Activated T-helper 1 cell treated with anti-CD3 and anti-CD28 coated beads, Interleukin-12 subunit alpha, Interleukin-12 subunit beta, Interleukin-2, Interleukin-4 antibody, amounts not matched to agents 30 ng/mL and 10 ng/mL and 1 ng/mL, durations not matched to agents 14 hours and 24 hours and 36 hours (primary cell): ENCODE measurements around the gene SLC6A18. TPM values are rescaled to one million over a fixed set of nuclear protein-coding genes. Genes with fewer than 3 reads are reported as not detected.

Experiments
- DNase-seq: peaks from one replicate; pipeline ENCODE4 v3.0.0; 2021; ENCODE audit warnings: low spot score
- H3K27ac Mint-ChIP-seq: one replicate; pipeline ENCODE4 v1.8.0; 2021; ENCODE audit warnings: mild to moderate bottlenecking, mixed read lengths
- H3K27me3 Mint-ChIP-seq: one replicate; pipeline ENCODE4 v1.8.0; 2022; ENCODE audit warnings: mild to moderate bottlenecking, moderate library complexity, mixed read lengths; ENCODE audit not compliant: insufficient read depth
- H3K36me3 Mint-ChIP-seq: one replicate; pipeline ENCODE4 v1.8.0; 2021; ENCODE audit warnings: low read depth, mixed read lengths
- H3K4me1 Mint-ChIP-seq: one replicate; pipeline ENCODE4 v1.8.0; 2021; ENCODE audit warnings: low read depth, mixed read lengths
- H3K4me3 Mint-ChIP-seq: one replicate; pipeline ENCODE4 v1.8.0; 2021; ENCODE audit warnings: mild to moderate bottlenecking, moderate library complexity, mixed read lengths
- H3K9me3 Mint-ChIP-seq: one replicate; pipeline ENCODE4 v1.8.0; 2021; ENCODE audit warnings: mixed read lengths
- intact Hi-C: fragments of 100-400 bp; cut with micrococcal nuclease; formaldehyde crosslinking; loops from one replicate; pipeline ENCODE4 v1.15.1; 2024
- total RNA-seq: library from RNA; stranded (reverse); gene quantifications from 2 replicates; pipeline ENCODE4 v1.2.3, GENCODE V29; 2022

The SLC6A18 gene, protein sequence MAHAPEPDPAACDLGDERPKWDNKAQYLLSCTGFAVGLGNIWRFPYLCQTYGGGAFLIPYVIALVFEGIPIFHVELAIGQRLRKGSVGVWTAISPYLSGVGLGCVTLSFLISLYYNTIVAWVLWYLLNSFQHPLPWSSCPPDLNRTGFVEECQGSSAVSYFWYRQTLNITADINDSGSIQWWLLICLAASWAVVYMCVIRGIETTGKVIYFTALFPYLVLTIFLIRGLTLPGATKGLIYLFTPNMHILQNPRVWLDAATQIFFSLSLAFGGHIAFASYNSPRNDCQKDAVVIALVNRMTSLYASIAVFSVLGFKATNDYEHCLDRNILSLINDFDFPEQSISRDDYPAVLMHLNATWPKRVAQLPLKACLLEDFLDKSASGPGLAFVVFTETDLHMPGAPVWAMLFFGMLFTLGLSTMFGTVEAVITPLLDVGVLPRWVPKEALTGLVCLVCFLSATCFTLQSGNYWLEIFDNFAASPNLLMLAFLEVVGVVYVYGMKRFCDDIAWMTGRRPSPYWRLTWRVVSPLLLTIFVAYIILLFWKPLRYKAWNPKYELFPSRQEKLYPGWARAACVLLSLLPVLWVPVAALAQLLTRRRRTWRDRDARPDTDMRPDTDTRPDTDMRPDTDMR
- total RNA-seq, result not detected in 2 replicates

DNA sequence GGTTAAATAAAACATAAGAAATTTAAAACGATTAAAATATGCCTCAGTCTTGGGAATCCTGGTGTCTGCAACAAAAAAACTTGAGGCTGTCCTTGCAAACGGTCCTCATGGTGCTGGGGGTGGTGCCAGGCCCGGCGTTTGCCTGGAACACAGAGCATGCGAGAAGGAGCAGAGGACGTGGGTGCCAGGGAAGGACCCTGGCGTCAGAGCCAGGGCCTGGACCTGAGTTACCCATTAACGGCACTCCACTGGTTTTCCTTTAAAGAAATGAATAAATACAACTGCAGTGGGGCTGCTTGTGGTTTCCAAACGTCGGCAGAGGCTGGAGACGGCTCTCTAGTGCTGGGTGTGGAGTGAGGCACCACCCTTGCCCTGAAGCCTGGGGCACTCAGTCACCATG is at the start of gene SLC6A18:
Gene SLC6A18, plus strand, starts transcription at position 301 of the 400 bp plus-strand sequence. Its CDS starts 97 bp downstream, at position 398.
- peaks cover 3% of the 10 kb centered on the region for H3K4me1 Mint-ChIP-seq

DNA sequence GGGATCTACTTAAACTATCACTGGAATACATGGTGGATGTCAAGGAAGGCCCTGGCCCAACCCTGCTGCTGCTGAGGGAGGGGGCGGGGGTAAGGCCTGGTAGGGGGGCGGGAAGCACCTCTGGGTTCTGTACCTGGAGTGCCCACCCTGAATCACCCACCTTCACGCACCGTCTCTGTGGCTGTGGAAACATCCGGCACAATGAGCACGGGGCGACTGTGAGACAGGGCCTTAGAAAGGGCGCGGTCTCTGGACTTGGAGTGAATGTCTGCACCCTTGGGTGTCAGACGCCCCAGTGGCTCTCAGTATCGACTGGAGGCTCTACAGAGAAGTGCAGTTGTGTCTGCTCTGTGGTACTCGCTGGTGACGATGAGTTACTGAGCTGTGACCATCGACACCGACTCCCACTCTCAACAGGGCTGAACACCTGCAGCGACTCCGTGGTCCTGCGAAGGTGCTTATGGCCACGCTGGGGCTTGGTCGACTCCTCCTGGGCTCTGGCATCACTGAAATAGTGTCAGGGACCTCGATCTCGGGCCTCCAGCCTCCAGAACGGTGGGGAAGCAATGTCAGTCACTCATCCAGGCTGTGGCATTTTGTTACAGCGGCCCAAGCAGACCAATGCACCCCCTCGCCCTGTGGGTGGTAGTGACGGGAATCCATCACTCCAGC is 49.2 kb upstream of the SLC6A18 start:
- Mint-ChIP-seq H3K27me3 (peaks cover 4% of the 10 kb centered on the region), H3K4me3 (no peak overlapping the region), H3K27ac (no peak overlapping the region), H3K9me3 (no peaks in the 10 kb centered on the region), H3K4me1 (no peaks in the 10 kb centered on the region), H3K36me3 (no peaks in the 10 kb centered on the region)
- intact Hi-C loops, result loop anchor here (2.0 kb wide), 1 partner anchor 253 kb away; no protein-coding TSS in a partner anchor
- DNase-seq, result no peak

More for the DNA sequence above, at the start of gene SLC6A18:
- Mint-ChIP-seq H3K27ac (no peak within 1 kb of the TSS), H3K9me3 (no peaks in the 10 kb centered on the region), H3K27me3 (peaks cover 4% of the 10 kb centered on the region), H3K36me3 (no peaks in the 10 kb centered on the region), H3K4me3 (no peak within 1 kb of the TSS)
- no peak for DNase-seq
- intact Hi-C loops, result no loop called here

DNA sequence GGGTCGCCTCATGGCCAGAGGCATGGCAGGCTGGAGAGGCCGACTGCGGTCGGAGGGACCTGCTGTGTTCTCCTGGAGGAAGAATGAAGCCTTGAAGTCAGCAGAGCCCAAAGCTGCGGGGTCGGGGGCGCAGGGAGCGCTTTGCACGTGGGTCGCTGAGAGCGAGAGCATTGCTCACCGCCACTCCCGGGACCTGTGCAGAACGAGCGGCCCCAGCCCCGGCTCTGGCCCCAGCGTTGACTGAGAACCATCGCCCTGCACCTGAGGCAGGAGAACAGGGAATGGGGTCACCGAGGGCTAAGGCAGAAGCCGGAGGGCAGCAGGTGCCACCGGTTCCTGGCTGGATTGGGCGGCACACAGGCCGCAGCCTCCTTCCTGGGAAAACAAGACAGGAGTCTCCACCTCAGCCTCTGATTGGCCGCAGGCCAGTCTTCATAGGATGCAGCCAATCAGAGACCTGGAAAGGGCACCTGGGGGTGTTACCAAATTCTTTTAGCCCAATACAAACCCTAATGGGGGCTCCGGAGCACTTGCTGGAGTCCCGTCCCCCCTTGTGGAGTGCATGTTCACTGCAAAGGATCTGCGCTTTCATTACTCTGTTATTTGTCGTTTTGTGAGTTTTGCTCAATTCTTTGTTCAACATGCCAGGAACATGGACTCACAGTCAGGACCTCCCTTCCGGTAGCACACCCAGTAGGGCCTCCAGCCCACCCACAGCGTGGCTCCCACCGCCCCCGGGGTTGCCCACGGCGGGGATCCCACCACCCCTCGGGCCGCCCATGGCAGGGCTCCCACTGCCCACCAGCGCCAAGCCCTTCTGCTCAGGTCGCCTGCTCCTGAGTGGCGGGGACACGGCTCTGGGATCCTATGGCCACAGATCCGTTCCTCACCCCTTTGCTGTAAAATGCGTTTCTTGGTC is 48.4 kb upstream of the SLC6A18 start:
- Mint-ChIP-seq H3K9me3 (no peaks in the 10 kb centered on the region), H3K4me3 (no peak overlapping the region), H3K27ac (no peak overlapping the region), H3K27me3 (peaks cover 4% of the 10 kb centered on the region), H3K36me3 (no peaks in the 10 kb centered on the region), H3K4me1 (no peaks in the 10 kb centered on the region)
- DNase-seq, result no peak
- intact Hi-C loops, result no loop called here

DNA sequence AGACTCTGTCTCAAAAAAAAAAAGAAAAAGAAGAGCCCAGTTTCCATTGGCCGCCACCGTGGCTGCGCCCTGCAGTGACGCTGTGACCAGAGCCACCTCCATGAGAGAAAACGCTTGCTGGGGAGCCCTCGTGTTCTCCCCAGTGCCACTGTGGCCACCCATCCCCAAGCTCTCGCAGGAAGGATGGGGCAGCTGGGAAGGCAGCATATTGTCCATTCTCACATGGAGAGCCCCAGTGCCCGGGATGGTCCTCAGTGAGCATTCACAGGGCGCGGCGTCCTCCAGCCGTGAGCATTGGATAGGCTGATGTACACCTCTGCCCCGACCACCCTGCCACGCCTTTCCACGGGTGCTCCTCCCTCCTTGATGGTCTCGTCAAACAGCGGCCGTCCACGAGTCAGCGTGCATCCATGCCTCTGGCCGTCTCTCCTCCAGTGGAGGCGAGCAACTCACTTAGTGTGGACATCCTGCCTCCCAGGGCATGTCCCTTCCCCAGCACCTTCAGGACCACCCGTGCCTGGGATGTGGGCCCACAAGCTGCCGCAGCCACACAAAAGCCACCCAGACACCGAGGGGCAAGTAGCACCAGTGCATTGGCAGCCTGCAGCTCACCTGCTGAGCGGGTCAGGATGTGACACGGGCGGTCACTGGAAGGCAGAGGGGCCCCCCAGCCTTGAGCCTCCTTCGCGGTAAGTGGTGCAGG is 47.2 kb upstream of the SLC6A18 start:
- Mint-ChIP-seq H3K27ac (no peak overlapping the region), H3K36me3 (no peaks in the 10 kb centered on the region), H3K4me3 (no peak overlapping the region), H3K9me3 (no peaks in the 10 kb centered on the region), H3K4me1 (no peaks in the 10 kb centered on the region), H3K27me3 (peaks cover 4% of the 10 kb centered on the region)
- intact Hi-C loops, result no loop called here
- DNase-seq, result no peak

DNA sequence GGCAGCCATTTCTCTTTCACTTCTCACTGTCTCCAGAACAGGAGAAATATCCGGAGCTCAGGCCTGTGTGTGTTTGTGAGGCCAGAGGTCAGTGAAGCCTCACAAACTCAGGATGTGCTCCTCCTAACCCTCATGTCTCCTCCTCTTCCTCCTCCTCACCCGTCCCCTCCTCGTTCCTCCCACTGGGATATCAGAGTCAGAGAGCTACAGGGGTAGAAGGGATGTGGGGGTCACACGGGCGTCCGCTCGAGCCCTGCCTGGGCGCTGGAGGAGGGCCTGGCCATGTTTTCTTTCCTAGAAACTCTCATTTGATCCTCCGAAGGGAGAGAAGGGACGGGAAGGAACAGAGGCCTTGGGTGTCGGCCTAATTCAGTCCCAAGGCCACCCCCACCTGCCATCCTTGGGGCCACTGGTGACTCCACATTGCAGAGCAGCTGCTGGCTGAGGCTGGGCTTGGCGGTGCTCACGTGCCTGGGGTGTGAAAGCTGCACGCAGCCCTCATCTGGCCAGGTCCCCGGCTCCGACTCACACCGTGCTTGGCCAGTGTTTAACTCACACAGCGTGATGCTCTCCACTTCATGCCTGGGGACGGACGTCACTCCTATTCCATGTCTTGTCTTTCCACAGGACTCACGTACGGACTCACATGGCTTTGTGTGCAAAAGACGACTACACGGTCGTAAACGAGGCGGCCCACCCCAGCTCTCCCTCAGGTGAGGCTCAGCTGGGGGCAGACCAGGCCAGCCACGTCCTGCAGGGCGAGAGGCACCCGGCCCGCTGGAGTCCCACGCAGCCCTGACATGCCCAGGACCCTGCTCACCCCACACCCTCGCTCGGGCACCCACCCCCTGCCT is 46.4 kb upstream of the SLC6A18 start:
- Mint-ChIP-seq H3K4me1 (no peaks in the 10 kb centered on the region), H3K27me3 (peaks cover 4% of the 10 kb centered on the region), H3K36me3 (no peaks in the 10 kb centered on the region), H3K27ac (no peak overlapping the region), H3K9me3 (no peaks in the 10 kb centered on the region), H3K4me3 (no peak overlapping the region)
- no peak for DNase-seq
- intact Hi-C loops, result no loop called here

DNA sequence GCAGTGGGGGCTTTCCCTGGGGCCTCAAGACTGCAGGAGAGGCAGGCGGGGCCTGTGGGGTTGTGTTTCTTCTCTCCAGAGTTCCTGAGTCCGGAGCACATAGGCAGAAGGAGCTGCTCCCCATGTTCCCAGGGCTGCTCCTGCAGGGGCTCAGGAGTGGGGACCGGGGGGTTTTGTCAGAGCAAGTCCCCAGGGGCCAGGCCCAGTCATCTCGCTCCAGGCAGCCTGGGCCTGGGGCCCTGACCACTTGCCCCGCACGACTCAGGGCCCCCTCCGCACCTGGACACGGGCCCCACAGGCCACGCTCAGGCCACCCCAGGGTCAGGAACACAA is 45.8 kb upstream of the SLC6A18 start:
- DNase-seq, result no peak
- Mint-ChIP-seq H3K36me3 (no peaks in the 10 kb centered on the region), H3K4me3 (no peak overlapping the region), H3K27ac (no peak overlapping the region), H3K4me1 (no peaks in the 10 kb centered on the region), H3K9me3 (no peaks in the 10 kb centered on the region), H3K27me3 (peaks cover 3% of the 10 kb centered on the region)
- intact Hi-C loops, result no loop called here

DNA sequence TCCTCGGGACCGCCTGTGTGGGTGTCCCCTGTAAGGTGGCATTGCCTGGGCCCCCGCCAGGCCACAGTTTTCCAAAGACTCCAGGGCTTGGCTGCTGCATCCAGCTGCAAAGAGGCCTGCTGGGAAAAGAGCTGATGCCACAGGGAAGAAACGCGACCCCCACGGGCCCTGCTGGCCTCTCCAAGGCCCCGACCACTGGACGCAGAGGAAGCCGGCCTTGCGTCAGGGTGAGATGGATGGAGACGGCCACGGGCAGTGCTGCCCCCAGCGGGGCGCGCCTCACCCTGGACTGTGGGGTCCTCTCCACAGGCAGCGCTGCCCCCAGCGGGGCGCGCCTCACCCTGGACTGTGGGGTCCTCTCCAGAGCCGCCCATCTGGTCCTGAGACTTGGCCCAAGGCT is 45.1 kb upstream of the SLC6A18 start:
- H3K27ac Mint-ChIP-seq, result no peak overlapping the region
- no peak for DNase-seq
- H3K4me1 Mint-ChIP-seq, result no peaks in the 10 kb centered on the region
- H3K4me3 Mint-ChIP-seq, result no peak overlapping the region
- intact Hi-C loops, result no loop called here
- H3K27me3 Mint-ChIP-seq, result no peaks in the 10 kb centered on the region
- no peaks in the 10 kb centered on the region for H3K36me3 Mint-ChIP-seq
- H3K9me3 Mint-ChIP-seq, result no peaks in the 10 kb centered on the region

DNA sequence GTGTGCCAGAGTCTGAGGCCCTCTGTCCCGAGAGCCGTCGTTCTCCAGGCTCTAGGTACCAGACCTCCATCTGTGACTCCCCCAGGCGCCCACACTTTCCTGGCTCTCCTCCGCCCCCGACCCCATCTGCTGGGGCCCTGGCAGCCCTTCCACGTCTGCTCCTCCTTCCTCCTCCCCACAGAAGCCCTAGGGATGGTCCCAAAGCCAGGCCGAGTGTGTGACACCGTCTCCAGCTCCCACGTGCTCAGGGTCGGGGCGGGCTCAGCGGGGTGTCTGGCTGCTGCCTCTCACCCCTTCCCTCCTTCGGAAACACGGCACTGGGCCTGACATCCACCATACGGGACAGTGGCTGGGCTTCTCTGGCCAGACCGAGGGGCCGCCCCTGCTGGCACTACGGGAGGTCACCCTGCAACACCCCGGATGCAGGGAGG is 44.3 kb upstream of the SLC6A18 start:
- Mint-ChIP-seq H3K36me3 (no peaks in the 10 kb centered on the region), H3K27me3 (no peaks in the 10 kb centered on the region), H3K27ac (no peak overlapping the region), H3K4me1 (no peaks in the 10 kb centered on the region), H3K9me3 (no peaks in the 10 kb centered on the region), H3K4me3 (no peak overlapping the region)
- no peak for DNase-seq
- intact Hi-C loops, result no loop called here

DNA sequence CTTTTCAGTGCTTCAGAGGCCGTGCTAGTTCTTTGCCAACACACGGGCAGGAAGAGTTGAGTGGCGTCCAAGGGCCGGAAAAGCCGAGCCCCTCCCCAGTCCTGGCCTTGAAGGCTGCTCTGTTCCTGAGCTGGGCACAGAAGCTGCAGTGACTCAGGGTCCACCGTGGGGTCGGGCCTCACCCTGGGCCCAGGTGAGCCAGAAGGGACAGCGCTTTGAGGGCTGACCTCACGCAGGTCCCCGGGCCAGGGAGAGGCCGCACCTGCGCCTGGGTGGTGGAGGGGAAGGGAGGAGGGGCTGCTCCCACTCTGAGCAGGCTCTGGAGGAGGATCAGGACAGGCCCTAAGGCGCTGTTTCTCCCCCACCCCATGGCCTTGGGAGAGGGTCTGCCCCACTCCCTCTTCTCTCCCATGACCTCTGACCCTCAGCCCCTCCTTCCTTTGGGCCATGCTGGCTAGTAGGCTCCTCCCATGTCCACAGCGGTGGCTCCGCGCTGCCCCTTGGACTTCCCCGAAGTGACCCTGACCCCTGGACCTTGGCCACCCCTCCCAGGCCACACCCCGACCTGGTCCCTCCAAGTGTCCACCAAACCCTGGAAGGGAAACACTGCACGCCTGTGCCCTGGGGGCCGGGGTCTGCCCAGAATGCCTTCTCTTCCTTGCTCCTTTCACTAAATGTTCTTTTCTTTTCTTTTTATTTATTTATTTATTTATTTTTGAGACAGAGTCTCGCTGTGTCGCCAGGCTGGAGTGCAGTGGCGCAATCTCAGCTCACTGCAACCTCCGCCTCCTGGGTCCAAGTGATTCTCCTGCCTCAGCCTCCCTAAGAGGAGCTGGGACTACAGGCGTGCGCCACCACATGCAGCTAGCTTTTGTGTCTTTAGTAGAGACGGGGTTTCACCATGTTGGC is 43.5 kb upstream of the SLC6A18 start:
- Mint-ChIP-seq H3K4me1 (no peaks in the 10 kb centered on the region), H3K27me3 (no peaks in the 10 kb centered on the region), H3K27ac (no peak overlapping the region), H3K36me3 (no peaks in the 10 kb centered on the region), H3K4me3 (no peak overlapping the region), H3K9me3 (no peaks in the 10 kb centered on the region)
- no peak for DNase-seq
- intact Hi-C loops, result no loop called here

DNA sequence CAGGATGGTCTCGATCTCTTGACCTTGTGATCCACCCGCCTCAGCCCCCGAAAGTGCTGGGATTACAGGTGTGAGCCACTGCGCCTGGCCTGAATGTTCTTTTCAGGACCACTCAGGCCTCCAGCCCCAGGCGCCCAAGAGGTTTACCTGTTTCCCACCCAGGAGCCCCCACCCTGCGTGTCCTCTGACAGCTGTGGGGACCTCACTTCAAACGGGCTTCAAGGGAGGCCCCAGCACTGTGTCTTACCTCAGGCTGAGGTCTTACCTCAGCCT is 42.9 kb upstream of the SLC6A18 start:
- Mint-ChIP-seq H3K36me3 (no peaks in the 10 kb centered on the region), H3K4me1 (no peaks in the 10 kb centered on the region), H3K27ac (no peak overlapping the region), H3K4me3 (no peak overlapping the region), H3K9me3 (no peaks in the 10 kb centered on the region), H3K27me3 (no peaks in the 10 kb centered on the region)
- no peak for DNase-seq
- intact Hi-C loops, result no loop called here
